Measurements from ENCODE around the gene GIT1. TPM values are rescaled to one million over a fixed set of nuclear protein-coding genes. Genes with fewer than 3 reads are reported as not detected.

GIT1 gene
- total and polyA plus RNA-seq, 9 of the 15 experiments (the other 6 are each of a cell fraction or from before 2014, with no cell fraction given): 0.35 to 35.3 (median 17.1) TPM

DNA sequence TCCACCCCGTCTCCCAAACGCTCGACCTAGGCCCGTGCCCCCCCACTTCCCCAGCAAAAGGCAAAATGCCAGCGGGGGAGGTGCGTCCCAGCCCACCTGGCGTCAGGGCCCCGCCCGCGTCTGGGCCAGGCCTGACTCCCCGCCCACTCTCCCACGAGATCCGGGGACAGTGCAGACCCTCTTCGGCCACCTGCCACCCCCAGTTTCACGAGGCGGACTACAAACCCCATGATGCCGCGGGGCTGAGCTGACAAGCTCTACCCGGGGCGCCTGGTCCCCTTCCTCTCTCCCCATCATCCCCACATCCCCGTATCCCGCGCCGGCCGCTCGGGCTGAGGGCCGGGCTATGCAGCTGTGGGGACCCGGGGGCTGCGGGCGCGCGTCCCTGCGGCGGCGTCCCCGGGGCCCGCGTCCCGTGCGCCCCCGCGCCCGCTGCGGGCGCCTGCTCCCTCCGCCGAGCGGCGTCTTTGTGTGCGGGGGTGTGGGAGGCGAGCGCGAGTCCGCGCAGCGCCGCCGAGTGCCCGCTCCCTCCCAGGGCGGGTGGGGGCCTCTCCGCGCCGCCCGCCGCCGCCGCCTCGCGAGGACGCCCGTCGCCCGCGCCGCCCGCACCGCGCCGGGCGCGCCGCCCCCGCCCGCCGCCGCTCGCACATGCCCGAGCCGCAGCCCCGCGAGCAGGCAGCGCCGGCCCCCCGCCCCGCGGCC, 3.6 kb upstream of the GIT1 start, which contains the start of gene ANKRD13B (continued):
- TF ChIP-seq U2AF2 (optimal IDR thresholded peaks at IDR 0.05; ENCODE audit: low read depth, low read length) (no peak), MEIS2 (IDR thresholded peaks at IDR 0.05; ENCODE audit: partially characterized antibody) (no peak), TAF7 (tag; IDR thresholded peaks at IDR 0.05) (no peak), CHD2 (IDR thresholded peaks at IDR 0.05; ENCODE audit: low read depth, low read length) (no peak), PPARD (CRISPR knock-in tag; IDR thresholded peaks at IDR 0.05) (no peak), HNRNPUL1 (IDR thresholded peaks at IDR 0.05; ENCODE audit: low read length) (no peak), CXXC5 (CRISPR knock-in tag; IDR thresholded peaks at IDR 0.05) (peak; percentile 88), GTF2F1 (IDR thresholded peaks at IDR 0.05; ENCODE audit: low read depth, low read length) (no peak), COPS2 (conservative IDR thresholded peaks at IDR 0.05) (no peak), CREM (IDR thresholded peaks at IDR 0.05; ENCODE audit: low read depth) (0 out of 2 replicates have a peak, but pooled peaks have one; percentile 26), POU5F1 (IDR thresholded peaks at IDR 0.05; ENCODE audit: borderline replicate concordance, low read depth, low read length, partially characterized antibody) (no peak), MAZ (CRISPR knock-in tag; conservative IDR thresholded peaks at IDR 0.05 in 1 of 2, IDR thresholded peaks at IDR 0.05 in 1 of 2) (peak in 1 of 2 experiments; percentile 18; a peak in 1 of 4 replicates), FOXJ3 (CRISPR knock-in tag; IDR thresholded peaks at IDR 0.05) (no peak), ESRRA (IDR thresholded peaks at IDR 0.05; ENCODE audit: borderline replicate concordance, low read depth) (no peak), GTF2E2 (tag; IDR thresholded peaks at IDR 0.05) (no peak)
- TF ChIP-seq, protein P1, sequence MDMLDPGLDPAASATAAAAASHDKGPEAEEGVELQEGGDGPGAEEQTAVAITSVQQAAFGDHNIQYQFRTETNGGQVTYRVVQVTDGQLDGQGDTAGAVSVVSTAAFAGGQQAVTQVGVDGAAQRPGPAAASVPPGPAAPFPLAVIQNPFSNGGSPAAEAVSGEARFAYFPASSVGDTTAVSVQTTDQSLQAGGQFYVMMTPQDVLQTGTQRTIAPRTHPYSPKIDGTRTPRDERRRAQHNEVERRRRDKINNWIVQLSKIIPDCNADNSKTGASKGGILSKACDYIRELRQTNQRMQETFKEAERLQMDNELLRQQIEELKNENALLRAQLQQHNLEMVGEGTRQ (CRISPR knock-in tag; IDR thresholded peaks at IDR 0.05): no peak
- TF ChIP-seq, protein P2, sequence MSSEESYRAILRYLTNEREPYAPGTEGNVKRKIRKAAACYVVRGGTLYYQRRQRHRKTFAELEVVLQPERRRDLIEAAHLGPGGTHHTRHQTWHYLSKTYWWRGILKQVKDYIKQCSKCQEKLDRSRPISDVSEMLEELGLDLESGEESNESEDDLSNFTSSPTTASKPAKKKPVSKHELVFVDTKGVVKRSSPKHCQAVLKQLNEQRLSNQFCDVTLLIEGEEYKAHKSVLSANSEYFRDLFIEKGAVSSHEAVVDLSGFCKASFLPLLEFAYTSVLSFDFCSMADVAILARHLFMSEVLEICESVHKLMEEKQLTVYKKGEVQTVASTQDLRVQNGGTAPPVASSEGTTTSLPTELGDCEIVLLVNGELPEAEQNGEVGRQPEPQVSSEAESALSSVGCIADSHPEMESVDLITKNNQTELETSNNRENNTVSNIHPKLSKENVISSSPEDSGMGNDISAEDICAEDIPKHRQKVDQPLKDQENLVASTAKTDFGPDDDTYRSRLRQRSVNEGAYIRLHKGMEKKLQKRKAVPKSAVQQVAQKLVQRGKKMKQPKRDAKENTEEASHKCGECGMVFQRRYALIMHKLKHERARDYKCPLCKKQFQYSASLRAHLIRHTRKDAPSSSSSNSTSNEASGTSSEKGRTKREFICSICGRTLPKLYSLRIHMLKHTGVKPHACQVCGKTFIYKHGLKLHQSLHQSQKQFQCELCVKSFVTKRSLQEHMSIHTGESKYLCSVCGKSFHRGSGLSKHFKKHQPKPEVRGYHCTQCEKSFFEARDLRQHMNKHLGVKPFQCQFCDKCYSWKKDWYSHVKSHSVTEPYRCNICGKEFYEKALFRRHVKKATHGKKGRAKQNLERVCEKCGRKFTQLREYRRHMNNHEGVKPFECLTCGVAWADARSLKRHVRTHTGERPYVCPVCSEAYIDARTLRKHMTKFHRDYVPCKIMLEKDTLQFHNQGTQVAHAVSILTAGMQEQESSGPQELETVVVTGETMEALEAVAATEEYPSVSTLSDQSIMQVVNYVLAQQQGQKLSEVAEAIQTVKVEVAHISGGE (CRISPR knock-in tag; IDR thresholded peaks at IDR 0.05): peak in 1 of 3 experiments; percentile 62; a peak in 1 of 6 replicates
- TF ChIP-seq, protein P3, sequence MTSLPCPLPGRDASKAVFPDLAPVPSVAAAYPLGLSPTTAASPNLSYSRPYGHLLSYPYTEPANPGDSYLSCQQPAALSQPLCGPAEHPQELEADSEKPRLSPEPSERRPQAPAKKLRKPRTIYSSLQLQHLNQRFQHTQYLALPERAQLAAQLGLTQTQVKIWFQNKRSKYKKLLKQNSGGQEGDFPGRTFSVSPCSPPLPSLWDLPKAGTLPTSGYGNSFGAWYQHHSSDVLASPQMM (CRISPR knock-in tag; IDR thresholded peaks at IDR 0.05): no peak
- TF ChIP-seq, protein P4, sequence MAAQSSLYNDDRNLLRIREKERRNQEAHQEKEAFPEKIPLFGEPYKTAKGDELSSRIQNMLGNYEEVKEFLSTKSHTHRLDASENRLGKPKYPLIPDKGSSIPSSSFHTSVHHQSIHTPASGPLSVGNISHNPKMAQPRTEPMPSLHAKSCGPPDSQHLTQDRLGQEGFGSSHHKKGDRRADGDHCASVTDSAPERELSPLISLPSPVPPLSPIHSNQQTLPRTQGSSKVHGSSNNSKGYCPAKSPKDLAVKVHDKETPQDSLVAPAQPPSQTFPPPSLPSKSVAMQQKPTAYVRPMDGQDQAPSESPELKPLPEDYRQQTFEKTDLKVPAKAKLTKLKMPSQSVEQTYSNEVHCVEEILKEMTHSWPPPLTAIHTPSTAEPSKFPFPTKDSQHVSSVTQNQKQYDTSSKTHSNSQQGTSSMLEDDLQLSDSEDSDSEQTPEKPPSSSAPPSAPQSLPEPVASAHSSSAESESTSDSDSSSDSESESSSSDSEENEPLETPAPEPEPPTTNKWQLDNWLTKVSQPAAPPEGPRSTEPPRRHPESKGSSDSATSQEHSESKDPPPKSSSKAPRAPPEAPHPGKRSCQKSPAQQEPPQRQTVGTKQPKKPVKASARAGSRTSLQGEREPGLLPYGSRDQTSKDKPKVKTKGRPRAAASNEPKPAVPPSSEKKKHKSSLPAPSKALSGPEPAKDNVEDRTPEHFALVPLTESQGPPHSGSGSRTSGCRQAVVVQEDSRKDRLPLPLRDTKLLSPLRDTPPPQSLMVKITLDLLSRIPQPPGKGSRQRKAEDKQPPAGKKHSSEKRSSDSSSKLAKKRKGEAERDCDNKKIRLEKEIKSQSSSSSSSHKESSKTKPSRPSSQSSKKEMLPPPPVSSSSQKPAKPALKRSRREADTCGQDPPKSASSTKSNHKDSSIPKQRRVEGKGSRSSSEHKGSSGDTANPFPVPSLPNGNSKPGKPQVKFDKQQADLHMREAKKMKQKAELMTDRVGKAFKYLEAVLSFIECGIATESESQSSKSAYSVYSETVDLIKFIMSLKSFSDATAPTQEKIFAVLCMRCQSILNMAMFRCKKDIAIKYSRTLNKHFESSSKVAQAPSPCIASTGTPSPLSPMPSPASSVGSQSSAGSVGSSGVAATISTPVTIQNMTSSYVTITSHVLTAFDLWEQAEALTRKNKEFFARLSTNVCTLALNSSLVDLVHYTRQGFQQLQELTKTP (IDR thresholded peaks at IDR 0.05; ENCODE audit: low read depth in 1 of 2, partially characterized antibody in 2 of 2): peak in 1 of 2 experiments; percentile 82

Data from K562 (cell line).